ENCODE results near the gene PLEKHG4.

DNA sequence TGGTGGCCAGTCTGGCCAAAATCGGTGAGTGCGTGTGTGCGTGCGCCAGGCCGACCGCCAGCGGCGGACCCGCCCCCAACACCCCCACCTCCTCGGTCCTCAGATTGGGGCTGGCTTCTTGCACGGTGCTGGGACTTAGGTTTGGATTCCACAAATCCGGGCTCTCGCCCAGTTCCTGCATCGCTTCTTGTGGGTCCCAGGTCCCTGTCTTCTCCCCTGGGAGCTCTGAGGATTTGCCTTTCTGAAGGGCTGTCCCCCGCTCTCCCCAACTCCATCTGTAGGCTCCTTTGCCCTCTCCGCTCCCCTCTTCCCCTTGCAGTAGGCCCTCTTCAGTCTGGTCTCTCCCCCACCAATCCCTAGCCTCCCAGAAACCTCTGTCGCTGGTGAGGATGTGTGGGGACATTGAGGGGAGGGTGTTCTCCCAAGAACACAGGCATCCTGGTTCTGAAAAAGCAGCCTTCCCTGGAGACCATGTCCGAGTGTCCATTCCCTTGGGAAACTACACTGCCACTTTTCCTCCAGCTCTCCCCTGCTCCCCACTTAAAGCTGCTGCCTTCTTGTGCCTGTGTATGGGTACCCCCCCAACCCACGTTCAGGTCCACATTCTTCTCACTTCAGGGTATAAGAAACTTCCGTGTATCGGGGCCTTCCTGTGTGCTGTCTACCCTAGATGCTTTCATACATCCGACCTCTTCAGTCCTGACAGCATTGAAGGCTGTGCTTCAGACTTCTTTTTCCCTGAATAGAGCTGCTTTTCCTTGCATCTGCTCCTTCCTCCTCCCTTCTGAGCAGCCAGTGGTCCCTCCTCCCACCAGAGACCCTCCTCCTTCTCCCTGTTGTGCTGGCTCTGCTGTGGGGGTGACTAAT is 29.9 kb upstream of the PLEKHG4 start:
- TF ChIP-seq, protein P1, sequence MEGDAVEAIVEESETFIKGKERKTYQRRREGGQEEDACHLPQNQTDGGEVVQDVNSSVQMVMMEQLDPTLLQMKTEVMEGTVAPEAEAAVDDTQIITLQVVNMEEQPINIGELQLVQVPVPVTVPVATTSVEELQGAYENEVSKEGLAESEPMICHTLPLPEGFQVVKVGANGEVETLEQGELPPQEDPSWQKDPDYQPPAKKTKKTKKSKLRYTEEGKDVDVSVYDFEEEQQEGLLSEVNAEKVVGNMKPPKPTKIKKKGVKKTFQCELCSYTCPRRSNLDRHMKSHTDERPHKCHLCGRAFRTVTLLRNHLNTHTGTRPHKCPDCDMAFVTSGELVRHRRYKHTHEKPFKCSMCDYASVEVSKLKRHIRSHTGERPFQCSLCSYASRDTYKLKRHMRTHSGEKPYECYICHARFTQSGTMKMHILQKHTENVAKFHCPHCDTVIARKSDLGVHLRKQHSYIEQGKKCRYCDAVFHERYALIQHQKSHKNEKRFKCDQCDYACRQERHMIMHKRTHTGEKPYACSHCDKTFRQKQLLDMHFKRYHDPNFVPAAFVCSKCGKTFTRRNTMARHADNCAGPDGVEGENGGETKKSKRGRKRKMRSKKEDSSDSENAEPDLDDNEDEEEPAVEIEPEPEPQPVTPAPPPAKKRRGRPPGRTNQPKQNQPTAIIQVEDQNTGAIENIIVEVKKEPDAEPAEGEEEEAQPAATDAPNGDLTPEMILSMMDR (IDR thresholded peaks at IDR 0.05): no peak
- TF ChIP-seq POLR2A (IDR thresholded peaks at IDR 0.05) (no peak), POLR2AphosphoS5 (IDR thresholded peaks at IDR 0.05) (no peak)

Measured in gastroesophageal sphincter (tissue), 3 donors.